Activated CD4-positive, alpha-beta T cell treated with anti-CD3 and anti-CD28 coated beads, Interleukin-2, Interleukin-4, amounts not matched to agents 100 ng/mL and 50 ng/mL, durations not matched to agents 16 hours and 8 hours (primary cell): ENCODE results near the gene TCHP.

ENCODE experiments used
- DNase-seq: peaks from one replicate; pipeline ENCODE4 v3.0.0-alpha.2; 2020; ENCODE audit warnings: low spot score

The TCHP gene

DNA sequence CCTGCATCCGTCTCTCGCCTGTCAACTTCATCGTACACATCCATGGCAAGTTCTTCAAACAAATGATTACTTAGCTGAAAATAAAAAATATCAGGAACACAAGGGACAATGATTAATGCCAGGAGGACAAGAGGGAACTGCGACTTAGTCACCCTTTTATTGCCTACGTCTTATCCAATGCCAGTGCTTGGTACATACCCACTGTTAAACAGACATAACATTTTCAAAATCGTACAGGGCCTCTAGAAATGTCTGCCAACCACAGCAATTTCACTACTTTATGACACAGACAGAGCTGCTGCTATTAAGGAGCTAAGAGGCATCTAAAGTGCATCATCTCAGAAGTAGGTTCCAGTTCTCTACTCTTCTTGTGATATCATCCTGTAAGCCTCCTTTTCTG lies 61.5 kb downstream of the TCHP start:
- DNase-seq: no peak

- DNase-seq: no peak
Observed at GRCh38 chr12:109962398-109962797, 62.3 kb downstream of the TCHP start.

- no peak for DNase-seq
Observed at GRCh38 chr12:109963330-109963729, 63.3 kb downstream of the TCHP start.

DNA sequence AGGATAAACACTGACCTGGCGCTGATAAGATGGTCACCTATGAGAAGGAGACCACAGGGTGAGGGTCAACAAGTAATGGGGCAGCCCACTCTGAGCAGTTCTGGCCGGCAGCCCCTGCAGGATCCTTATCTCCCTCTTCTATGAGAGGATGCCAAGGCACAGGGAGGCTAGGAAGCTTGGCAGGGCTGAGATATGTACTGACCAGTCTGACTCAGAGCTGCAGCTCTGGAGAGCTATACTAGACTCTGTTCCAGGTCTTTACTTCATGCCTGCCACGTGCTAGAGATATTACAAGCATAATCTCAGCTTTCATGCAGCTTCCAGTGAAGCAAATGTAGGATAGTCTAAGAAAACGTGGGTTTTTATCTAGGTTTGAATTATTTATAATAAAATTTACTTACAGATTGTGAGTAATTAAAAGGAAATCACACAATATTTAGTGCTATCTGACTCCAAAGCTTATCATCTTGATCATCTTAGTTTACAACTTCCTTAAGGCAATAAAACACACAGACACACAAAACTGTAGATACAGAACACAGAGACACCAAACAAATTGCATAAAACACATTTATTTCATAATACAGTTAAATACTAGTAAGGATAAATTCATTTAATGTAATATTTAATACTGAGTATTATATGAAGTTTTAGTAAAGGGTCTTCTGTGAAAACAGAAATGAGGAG lies 63.8 kb downstream of the TCHP start:
- DNase-seq: no peak

DNA sequence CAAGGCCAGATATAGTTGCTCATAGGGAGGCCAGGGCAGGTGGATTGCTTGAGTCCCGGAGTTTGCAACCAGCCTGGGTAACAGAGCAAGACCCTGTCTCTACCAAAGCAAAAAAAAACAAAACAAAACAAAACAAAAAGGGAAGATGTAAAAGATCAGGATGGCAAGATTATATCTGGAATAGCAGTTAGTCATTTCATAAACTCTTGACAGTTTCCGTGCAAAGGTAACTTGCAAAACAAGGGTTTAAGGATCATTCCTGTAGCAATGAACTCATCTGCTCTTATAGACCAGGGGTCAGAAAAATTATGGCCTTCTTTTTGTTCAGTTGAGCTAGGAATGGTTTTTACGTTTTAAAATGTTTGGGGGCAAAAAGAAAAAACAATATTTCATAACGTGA lies 66.5 kb downstream of the TCHP start:
- DNase-seq: no peak

DNA sequence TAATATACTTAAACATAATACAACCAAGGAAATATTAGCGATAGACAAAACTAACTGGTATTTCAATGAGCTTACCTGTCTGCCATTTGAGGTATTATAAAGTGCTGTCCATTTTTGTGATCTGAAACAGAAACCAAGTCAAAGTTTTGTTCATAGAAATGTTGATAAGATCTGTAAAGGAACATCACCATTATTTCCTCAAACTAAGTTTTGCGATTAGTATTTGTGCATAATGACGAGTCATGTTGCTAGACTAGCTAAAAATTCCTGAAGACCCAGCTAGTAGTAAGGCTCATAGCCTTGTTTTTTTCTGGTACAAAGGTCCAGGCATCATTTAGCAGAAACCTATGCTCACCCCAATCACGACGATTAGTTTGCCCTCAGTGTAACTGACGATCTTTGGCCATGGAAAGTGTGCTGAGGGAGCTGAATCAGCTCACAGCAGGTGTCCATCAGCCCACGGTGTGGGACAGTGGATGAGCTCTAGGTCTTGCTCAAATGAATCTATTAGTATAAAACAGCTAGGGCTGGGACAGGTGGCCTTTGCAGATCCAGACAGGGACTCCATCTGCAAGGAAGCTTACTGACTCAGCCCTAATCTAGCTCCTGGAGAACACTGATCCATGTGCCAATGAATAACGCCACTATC lies 67.4 kb downstream of the TCHP start:
- DNase-seq: peak; percentile 38
